ENCODE measurements around the gene CAMTA1. TPM values are rescaled to one million over a fixed set of nuclear protein-coding genes. Genes with fewer than 3 reads are reported as not detected.

CAMTA1 gene
- polyA plus RNA-seq, 1 donor (not counting 4 experiments of a cell fraction or from before 2014, with no cell fraction given), result 51.4 TPM

DNA sequence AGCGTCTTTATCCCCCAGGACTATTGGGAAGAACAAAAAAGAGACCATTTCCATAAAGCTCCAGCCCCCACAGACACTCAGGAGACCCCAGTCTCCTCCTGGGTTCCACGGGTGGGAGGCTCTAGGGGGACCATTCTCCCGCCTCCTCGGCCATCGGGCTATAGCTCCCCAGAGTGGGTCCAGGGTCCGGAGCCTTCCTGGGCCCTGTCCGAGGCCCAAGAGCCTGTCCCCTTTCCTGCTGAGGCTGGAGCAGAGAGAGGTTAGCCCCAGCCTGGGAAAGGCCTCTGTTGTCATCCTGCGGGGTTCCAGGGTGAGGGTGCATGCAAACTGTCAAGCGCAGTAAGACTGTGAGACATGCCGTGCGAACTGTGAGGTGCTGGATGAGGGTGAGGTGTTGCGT lies 166.3 kb downstream of the CAMTA1 start:
- Histone ChIP-seq H3K27me3 (ENCODE audit: control insufficient read depth, extremely low read depth, insufficient read depth, low read length) (peaks cover 13% of the 10 kb centered on the region), H3K9ac (ENCODE audit: control insufficient read depth, extremely low read depth, insufficient read depth, low read length) (no peak overlapping the region), H3K9me1 (ENCODE audit: control insufficient read depth, extremely low read depth, insufficient read depth, low read length) (no peaks in the 10 kb centered on the region), H3K4me2 (ENCODE audit: control insufficient read depth, extremely low read depth, insufficient read depth, low read depth, low read length) (no peak overlapping the region), H3K79me2 (ENCODE audit: control insufficient read depth, insufficient read depth, low read length) (no peaks in the 10 kb centered on the region), H4K20me1 (ENCODE audit: control insufficient read depth, extremely low read depth, insufficient read depth, low read length) (no peaks in the 10 kb centered on the region), H3K27ac (ENCODE audit: control insufficient read depth, insufficient read depth, low read length) (no peak overlapping the region), H3K4me3 (ENCODE audit: control insufficient read depth in 2 of 3, extremely low read depth in 1 of 3, insufficient read depth in 2 of 3, low read depth in 1 of 3, low read length in 3 of 3) (no peak overlapping the region), H3K4me1 (ENCODE audit: control insufficient read depth, extremely low read depth, insufficient read depth, low read length) (no peaks in the 10 kb centered on the region), H3K9me3 (ENCODE audit: control insufficient read depth, low read depth, low read length) (no peaks in the 10 kb centered on the region), H2AFZ (ENCODE audit: control insufficient read depth, low read length) (no peak overlapping the region), H3K36me3 (ENCODE audit: control insufficient read depth in 2 of 2, extremely low read depth in 1 of 2, insufficient read depth in 2 of 2, low read length in 2 of 2) (no peaks in the 10 kb centered on the region)
- dilution Hi-C loops (cut with MboI; ENCODE audit: extremely low pct_ligation_motif_present, low sequenced_read_pairs), result no loop called here
- no peak for DNase-seq (ENCODE audit: low read depth, low spot score)
- no peak for TF ChIP-seq EZH2 (IDR thresholded peaks at IDR 0.05; ENCODE audit: low read length)
- TF ChIP-seq, protein P1, sequence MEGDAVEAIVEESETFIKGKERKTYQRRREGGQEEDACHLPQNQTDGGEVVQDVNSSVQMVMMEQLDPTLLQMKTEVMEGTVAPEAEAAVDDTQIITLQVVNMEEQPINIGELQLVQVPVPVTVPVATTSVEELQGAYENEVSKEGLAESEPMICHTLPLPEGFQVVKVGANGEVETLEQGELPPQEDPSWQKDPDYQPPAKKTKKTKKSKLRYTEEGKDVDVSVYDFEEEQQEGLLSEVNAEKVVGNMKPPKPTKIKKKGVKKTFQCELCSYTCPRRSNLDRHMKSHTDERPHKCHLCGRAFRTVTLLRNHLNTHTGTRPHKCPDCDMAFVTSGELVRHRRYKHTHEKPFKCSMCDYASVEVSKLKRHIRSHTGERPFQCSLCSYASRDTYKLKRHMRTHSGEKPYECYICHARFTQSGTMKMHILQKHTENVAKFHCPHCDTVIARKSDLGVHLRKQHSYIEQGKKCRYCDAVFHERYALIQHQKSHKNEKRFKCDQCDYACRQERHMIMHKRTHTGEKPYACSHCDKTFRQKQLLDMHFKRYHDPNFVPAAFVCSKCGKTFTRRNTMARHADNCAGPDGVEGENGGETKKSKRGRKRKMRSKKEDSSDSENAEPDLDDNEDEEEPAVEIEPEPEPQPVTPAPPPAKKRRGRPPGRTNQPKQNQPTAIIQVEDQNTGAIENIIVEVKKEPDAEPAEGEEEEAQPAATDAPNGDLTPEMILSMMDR (optimal IDR thresholded peaks at IDR 0.05 in 1 of 3, IDR thresholded peaks at IDR 0.05 in 1 of 3, conservative IDR thresholded peaks at IDR 0.05 in 1 of 3; ENCODE audit: extremely low read depth in 1 of 3, insufficient read depth in 2 of 3, low read length in 3 of 3), result no peak
- no peak for FAIRE-seq

DNA sequence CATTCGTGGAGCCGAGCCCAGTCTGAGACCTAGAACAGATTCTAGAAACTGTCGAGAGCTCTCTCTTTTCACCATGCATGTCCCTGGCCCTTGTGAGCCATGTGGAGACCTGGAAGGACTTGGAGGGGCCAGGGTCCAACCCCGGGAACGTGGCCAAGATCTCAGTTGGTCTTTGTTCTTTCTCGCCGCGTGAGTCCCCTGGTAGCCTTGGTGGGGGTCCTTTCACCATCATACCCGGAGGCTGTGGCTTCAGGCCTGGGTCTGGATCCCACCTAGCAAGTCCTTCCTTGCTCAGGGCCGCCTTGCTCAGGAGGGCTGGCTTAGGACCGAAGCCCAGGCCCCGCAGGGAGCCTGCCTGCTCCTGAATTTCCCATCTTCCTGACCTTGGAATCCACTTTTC lies 168.0 kb downstream of the CAMTA1 start:
- no peaks in the 10 kb centered on the region for H3K79me2 ChIP-seq (ENCODE audit: control insufficient read depth, insufficient read depth, low read length)
- FAIRE-seq (no peak), DNase-seq (ENCODE audit: low read depth, low spot score) (no peak)
- H3K9me3 ChIP-seq (ENCODE audit: control insufficient read depth, low read depth, low read length), result no peaks in the 10 kb centered on the region
- TF ChIP-seq EZH2 (IDR thresholded peaks at IDR 0.05; ENCODE audit: low read length), result no peak
- TF ChIP-seq, protein P1 (optimal IDR thresholded peaks at IDR 0.05 in 1 of 3, IDR thresholded peaks at IDR 0.05 in 1 of 3, conservative IDR thresholded peaks at IDR 0.05 in 1 of 3; ENCODE audit: extremely low read depth in 1 of 3, insufficient read depth in 2 of 3, low read length in 3 of 3), result no peak
- no peaks in the 10 kb centered on the region for H3K36me3 ChIP-seq (ENCODE audit: control insufficient read depth in 2 of 2, extremely low read depth in 1 of 2, insufficient read depth in 2 of 2, low read length in 2 of 2)
- no peak overlapping the region for H3K9ac ChIP-seq (ENCODE audit: control insufficient read depth, extremely low read depth, insufficient read depth, low read length)
- no peak overlapping the region for H3K4me2 ChIP-seq (ENCODE audit: control insufficient read depth, extremely low read depth, insufficient read depth, low read depth, low read length)
- H3K9me1 ChIP-seq (ENCODE audit: control insufficient read depth, extremely low read depth, insufficient read depth, low read length), result no peaks in the 10 kb centered on the region
- no peak overlapping the region for H2AFZ ChIP-seq (ENCODE audit: control insufficient read depth, low read length)
- H3K27me3 ChIP-seq (ENCODE audit: control insufficient read depth, extremely low read depth, insufficient read depth, low read length), result peaks cover 19% of the 10 kb centered on the region
- H3K4me3 ChIP-seq (ENCODE audit: control insufficient read depth in 2 of 3, extremely low read depth in 1 of 3, insufficient read depth in 2 of 3, low read depth in 1 of 3, low read length in 3 of 3), result no peak overlapping the region
- H3K4me1 ChIP-seq (ENCODE audit: control insufficient read depth, extremely low read depth, insufficient read depth, low read length), result no peaks in the 10 kb centered on the region
- H4K20me1 ChIP-seq (ENCODE audit: control insufficient read depth, extremely low read depth, insufficient read depth, low read length), result no peaks in the 10 kb centered on the region
- H3K27ac ChIP-seq (ENCODE audit: control insufficient read depth, insufficient read depth, low read length), result no peak overlapping the region
- dilution Hi-C loops (cut with MboI; ENCODE audit: extremely low pct_ligation_motif_present, low sequenced_read_pairs), result no loop called here

All from keratinocyte (primary cell).